Fibroblast of lung (primary cell): ENCODE results near the gene OAF.

Source experiments
- CTCF ChIP-seq, 2 donors: IDR thresholded peaks in 1 of 2; conservative IDR thresholded peaks in 1 of 2; 1 replicate in 1 of 2; 2 replicates in 1 of 2; pipeline ENCODE4 v1.5.1; 2011 to 2012; ENCODE audit warnings: low read length in 2 of 2, control low read depth in 1 of 2, inconsistent platforms in 1 of 2, low read depth in 1 of 2, mild to moderate bottlenecking in 1 of 2
- EZH2 ChIP-seq: IDR thresholded peaks from 2 replicates; pipeline ENCODE4 v1.5.1; 2012; ENCODE audit warnings: low read length, control low read depth, mild to moderate bottlenecking; ENCODE audit errors: missing control alignments

- peak; percentile 2 to 17 for TF ChIP-seq CTCF (conservative IDR thresholded peaks at IDR 0.05 in 1 of 2, IDR thresholded peaks at IDR 0.05 in 1 of 2; ENCODE audit: low read depth in 1 of 2, low read length in 2 of 2)
- no peak for TF ChIP-seq EZH2
These were observed 18.1 kb downstream of the OAF start for GRCh38 chr11:120228794-120229384.
